Endothelial cell of umbilical vein (primary cell): ENCODE results near the gene ZNF681. TPM values are rescaled to one million over a fixed set of nuclear protein-coding genes. Genes with fewer than 3 reads are reported as not detected.

Experiments used
- BruUV-seq: library from RNA; stranded (reverse); fragments of 400-500 nt; replicated peaks from 2 replicates; lab custom pipeline; 2021; lab: Mats Ljungman, UMichigan
- CTCF ChIA-PET: fragments of 300-600, 350-600 bp; sonication (Branson Sonifier 250); formaldehyde crosslinking; loops from one replicate; lab custom pipeline; 2021; ENCODE audit warnings: antibody characterized with exemption, inconsistent platforms; lab: Charles Lee
- POLR2A ChIA-PET: fragments of 300-600, 350-600 bp; sonication (Branson Sonifier 250); formaldehyde crosslinking; loops from one replicate; lab custom pipeline; 2021; ENCODE audit warnings: antibody characterized with exemption, inconsistent platforms; lab: Charles Lee
- DNase-seq: peaks from one replicate; pipeline ENCODE4 v3.0.0-alpha.2; 2011; ENCODE audit warnings: low read depth, low spot score
- FAIRE-seq: peaks from 2 replicates; lab custom pipeline; 2011; peaks lifted over from hg19 to GRCh38; lab: Jason Lieb, UNC
- H2AFZ ChIP-seq: 2 replicates; pipeline ENCODE4 v1.6.0; 2012; ENCODE audit warnings: low read depth, low read length, control low read depth, inconsistent platforms
- H3K27ac ChIP-seq: 2 replicates; pipeline ENCODE4 v1.5.1; 2011; ENCODE audit warnings: low read depth, mild to moderate bottlenecking, control low read depth, low read length, moderate library complexity; ENCODE audit not compliant: insufficient read depth
- H3K27me3 ChIP-seq, 2 experiments: 2 replicates each; pipeline versions ENCODE4 v1.6.0 to v1.6.1; 2011; ENCODE audit warnings: low read length in 2 of 2, mixed read lengths in 1 of 2; ENCODE audit not compliant: control insufficient read depth in 2 of 2, insufficient read depth in 2 of 2
- H3K36me3 ChIP-seq, 2 experiments: 2 replicates in 1 of 2; 3 replicates in 1 of 2; pipeline ENCODE4 v1.5.1; 2011; ENCODE audit warnings: low read length in 2 of 2, mild to moderate bottlenecking in 1 of 2, moderate library complexity in 1 of 2; ENCODE audit not compliant: control insufficient read depth in 2 of 2, insufficient read depth in 2 of 2; ENCODE audit errors: extremely low read depth in 1 of 2
- H3K4me1 ChIP-seq: 3 replicates; pipeline ENCODE4 v1.5.1; 2011; ENCODE audit warnings: mild to moderate bottlenecking, low read length; ENCODE audit not compliant: control insufficient read depth, insufficient read depth; ENCODE audit errors: extremely low read depth
- H3K4me2 ChIP-seq: 2 replicates; pipeline ENCODE4 v1.6.1; 2011; ENCODE audit warnings: low read length, control low read depth, mixed read lengths; ENCODE audit not compliant: insufficient read depth
- H3K4me3 ChIP-seq, 3 experiments: fragments of 200-600 bp in 1 of 3; sonication (generic), shearing (Covaris generic) in 1 of 3; replicated peaks in 1 of 3; 2 replicates each; pipeline ENCODE4 v1.5.1; 2011 to 2016; ENCODE audit warnings: control low read depth in 3 of 3, low read length in 3 of 3, mild to moderate bottlenecking in 2 of 3, inconsistent platforms in 1 of 3, low read depth in 1 of 3, moderate library complexity in 1 of 3; ENCODE audit not compliant: insufficient read depth in 1 of 3
- H3K79me2 ChIP-seq: 2 replicates; pipeline ENCODE4 v1.6.0; 2012; ENCODE audit warnings: low read length, inconsistent platforms; ENCODE audit not compliant: control insufficient read depth, insufficient read depth
- H3K9ac ChIP-seq: replicated peaks from 2 replicates; pipeline ENCODE3; 2011; ENCODE audit warnings: low read length, control low read depth; ENCODE audit not compliant: insufficient read depth; ENCODE audit errors: extremely low read depth
- H3K9me1 ChIP-seq: replicated peaks from 3 replicates; pipeline ENCODE4 v1.6.0; 2011; ENCODE audit warnings: mild to moderate bottlenecking, low read length; ENCODE audit not compliant: control insufficient read depth, insufficient read depth; ENCODE audit errors: extremely low read depth
- H3K9me3 ChIP-seq: replicated peaks from 2 replicates; pipeline ENCODE4 v1.5.1; 2012; ENCODE audit warnings: low read length, inconsistent platforms; ENCODE audit not compliant: control insufficient read depth, insufficient read depth
- H4K20me1 ChIP-seq: replicated peaks from 2 replicates; pipeline ENCODE3; 2011; ENCODE audit warnings: mild to moderate bottlenecking, low read length; ENCODE audit not compliant: control insufficient read depth, insufficient read depth; ENCODE audit errors: extremely low read depth
- EZH2 ChIP-seq: IDR thresholded peaks from 2 replicates; pipeline ENCODE4 v1.6.1; 2012; ENCODE audit warnings: borderline replicate concordance, low read depth, mild to moderate bottlenecking, moderate library complexity, low read length, inconsistent platforms; ENCODE audit not compliant: severe bottlenecking
- FOS ChIP-seq: IDR thresholded peaks from 2 replicates; pipeline ENCODE4 v1.6.1; 2011; ENCODE audit warnings: mild to moderate bottlenecking, low read length, moderate library complexity, borderline replicate concordance; ENCODE audit not compliant: insufficient read depth
- MYC ChIP-seq: IDR thresholded peaks from one replicate; pipeline ENCODE4 v1.6.1; 2011; ENCODE audit warnings: mild to moderate bottlenecking, low read depth, low read length
- POLR2AphosphoS5 ChIP-seq: IDR thresholded peaks from 2 replicates; pipeline ENCODE4 v1.6.1; 2012; ENCODE audit warnings: low read depth, mild to moderate bottlenecking, control low read depth, low read length, moderate library complexity; ENCODE audit not compliant: insufficient read depth
- dilution Hi-C: fragments of 300-500 bp; cut with MboI; formaldehyde crosslinking; loops from one replicate; pipeline ENCODE4 v1.15.0; 2019; ENCODE audit warnings: low sequenced_read_pairs; ENCODE audit not compliant: extremely low pct_ligation_motif_present
- intact Hi-C: fragments of 100-400 bp; cut with micrococcal nuclease; formaldehyde crosslinking; loops from one replicate; pipeline ENCODE4 v1.10.0; 2022
- polyA plus RNA-seq, 4 experiments: library from polyadenylated mRNA; depleted of rRNA in 3 of 4; stranded (reverse) in 3 of 4; unstranded in 1 of 4; fragments of >200 nt; gene quantifications; 2 replicates each; pipeline versions ENCODE4 v1.2.1 to v1.2.3, GENCODE V29; 2011 to 2012; ENCODE audit warnings: missing spikeins in 1 of 4
- total RNA-seq: library from RNA; stranded (reverse); gene quantifications from 2 replicates; pipeline ENCODE4 v1.2.3, GENCODE V29; 2021
- TF ChIP-seq, protein P1 (sequence below): IDR thresholded peaks from 2 replicates; pipeline ENCODE4 v1.6.1; 2011; ENCODE audit not compliant: insufficient read depth, insufficient read length
- TF ChIP-seq, protein P2 (sequence below), 2 donors: IDR thresholded peaks; 1 replicate in 1 of 2; 2 replicates in 1 of 2; pipeline ENCODE4 v1.5.1; 2011; ENCODE audit warnings: low read length in 2 of 2, mild to moderate bottlenecking in 2 of 2, moderate library complexity in 2 of 2, control low read depth in 1 of 2, inconsistent platforms in 1 of 2, low read depth in 1 of 2; ENCODE audit not compliant: insufficient read depth in 1 of 2; ENCODE audit errors: extremely low read depth in 1 of 2

The ZNF681 gene
- total and polyA plus RNA-seq, 2 donors (not counting 3 experiments of a cell fraction or from before 2014, with no cell fraction given), result 0.07 to 1.9 TPM

DNA sequence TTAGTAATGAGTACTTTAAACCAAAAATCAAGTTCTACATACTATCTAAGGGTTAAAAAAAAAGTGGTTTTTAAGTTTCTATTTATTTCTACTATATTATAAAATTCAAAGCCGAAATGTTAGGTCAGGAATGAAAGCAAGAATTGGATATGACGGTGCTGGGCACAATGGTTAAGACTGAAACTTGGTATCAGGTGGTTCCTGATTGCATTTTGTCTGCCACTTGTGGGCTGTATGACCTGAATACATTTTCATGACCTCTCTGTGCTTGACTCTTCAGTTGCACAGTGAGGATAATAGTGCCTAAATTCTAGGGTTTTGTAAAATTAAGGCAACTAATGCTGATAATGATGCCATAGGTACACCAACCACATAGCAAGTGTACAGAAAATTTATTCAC, 49.3 kb downstream of the ZNF681 start:
- FAIRE-seq (no peak), DNase-seq (no peak)
- Histone ChIP-seq H3K4me2 (no peak overlapping the region), H3K4me1 (no peaks in the 10 kb centered on the region), H3K36me3 (no peaks in the 10 kb centered on the region), H3K79me2 (no peaks in the 10 kb centered on the region), H3K4me3 (no peak overlapping the region), H2AFZ (no peak overlapping the region), H3K9ac (no peak overlapping the region), H3K9me1 (no peaks in the 10 kb centered on the region), H4K20me1 (no peaks in the 10 kb centered on the region), H3K9me3 (no peaks in the 10 kb centered on the region), H3K27me3 (no peaks in the 10 kb centered on the region), H3K27ac (no peak overlapping the region)
- no peak for TF ChIP-seq POLR2AphosphoS5
- TF ChIP-seq FOS, result no peak
- TF ChIP-seq MYC, result no peak
- no peak for TF ChIP-seq EZH2
- TF ChIP-seq, protein P1, sequence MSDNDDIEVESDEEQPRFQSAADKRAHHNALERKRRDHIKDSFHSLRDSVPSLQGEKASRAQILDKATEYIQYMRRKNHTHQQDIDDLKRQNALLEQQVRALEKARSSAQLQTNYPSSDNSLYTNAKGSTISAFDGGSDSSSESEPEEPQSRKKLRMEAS, result no peak
- no TSS peak for BruUV-seq
- ChIA-PET POLR2A (no interaction called here), CTCF (no interaction called here)
- dilution Hi-C loops, result no loop called here
- intact Hi-C loops, result no loop called here

DNA sequence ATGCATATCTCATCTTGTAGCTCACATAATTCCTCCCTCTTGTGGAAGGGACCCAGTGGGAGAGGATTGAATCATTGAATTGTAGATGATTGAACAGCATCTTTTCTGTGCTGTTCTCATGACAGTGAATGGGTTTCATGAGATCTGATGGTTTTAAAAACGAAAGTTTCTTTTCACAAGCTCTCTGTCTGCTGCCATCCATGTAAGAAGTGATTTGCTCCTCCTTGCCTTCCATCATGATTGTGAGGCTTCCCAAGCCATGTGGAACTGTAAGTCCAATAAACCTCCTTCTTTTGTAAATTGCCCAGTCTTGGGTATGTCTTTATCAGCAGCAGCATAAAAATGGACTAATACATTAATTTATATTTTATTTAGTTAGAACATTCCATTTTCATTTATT, 52.0 kb downstream of the ZNF681 start:
- Histone ChIP-seq H3K4me3 (no peak overlapping the region), H3K27me3 (no peaks in the 10 kb centered on the region), H3K9ac (no peak overlapping the region), H3K36me3 (no peaks in the 10 kb centered on the region), H3K9me1 (no peaks in the 10 kb centered on the region), H3K9me3 (peaks cover 2% of the 10 kb centered on the region), H3K4me1 (no peaks in the 10 kb centered on the region), H3K4me2 (no peak overlapping the region), H4K20me1 (no peaks in the 10 kb centered on the region), H3K79me2 (no peaks in the 10 kb centered on the region), H2AFZ (no peak overlapping the region), H3K27ac (no peak overlapping the region)
- dilution Hi-C loops, result no loop called here
- POLR2A ChIA-PET, result no interaction called here
- intact Hi-C loops, result no loop called here
- CTCF ChIA-PET, result no interaction called here
- FAIRE-seq (no peak), DNase-seq (no peak)
- TF ChIP-seq, protein P2, sequence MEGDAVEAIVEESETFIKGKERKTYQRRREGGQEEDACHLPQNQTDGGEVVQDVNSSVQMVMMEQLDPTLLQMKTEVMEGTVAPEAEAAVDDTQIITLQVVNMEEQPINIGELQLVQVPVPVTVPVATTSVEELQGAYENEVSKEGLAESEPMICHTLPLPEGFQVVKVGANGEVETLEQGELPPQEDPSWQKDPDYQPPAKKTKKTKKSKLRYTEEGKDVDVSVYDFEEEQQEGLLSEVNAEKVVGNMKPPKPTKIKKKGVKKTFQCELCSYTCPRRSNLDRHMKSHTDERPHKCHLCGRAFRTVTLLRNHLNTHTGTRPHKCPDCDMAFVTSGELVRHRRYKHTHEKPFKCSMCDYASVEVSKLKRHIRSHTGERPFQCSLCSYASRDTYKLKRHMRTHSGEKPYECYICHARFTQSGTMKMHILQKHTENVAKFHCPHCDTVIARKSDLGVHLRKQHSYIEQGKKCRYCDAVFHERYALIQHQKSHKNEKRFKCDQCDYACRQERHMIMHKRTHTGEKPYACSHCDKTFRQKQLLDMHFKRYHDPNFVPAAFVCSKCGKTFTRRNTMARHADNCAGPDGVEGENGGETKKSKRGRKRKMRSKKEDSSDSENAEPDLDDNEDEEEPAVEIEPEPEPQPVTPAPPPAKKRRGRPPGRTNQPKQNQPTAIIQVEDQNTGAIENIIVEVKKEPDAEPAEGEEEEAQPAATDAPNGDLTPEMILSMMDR (IDR thresholded peaks at IDR 0.05; ENCODE audit: extremely low read depth in 1 of 2, insufficient read depth in 1 of 2, low read depth in 1 of 2, low read length in 2 of 2), result no peak
- no TSS peak for BruUV-seq
